NCI-H2227 treated with DMSO at 0.1 percent for 48 hours (cell line): ENCODE measurements around the gene GLO1.
A peak's percentile ranks its signal among the peaks of the same experiment; 100 is the strongest.

Source experiments
- DNase-seq: peaks from one replicate; lab custom pipeline; 2025; lab: John Stamatoyannopoulos, UW

Gene GLO1

GRCh38 chr6:38658418-38659167 lies 44.4 kb downstream of the GLO1 start:
- no peak for DNase-seq

GRCh38 chr6:38656896-38657295 lies 46.0 kb downstream of the GLO1 start:
- no peak for DNase-seq

GRCh38 chr6:38654263-38654662 lies 48.7 kb downstream of the GLO1 start:
- no peak for DNase-seq

- no peak for DNase-seq
These were observed 51.7 kb downstream of the GLO1 start for GRCh38 chr6:38651121-38651784.

- no peak for DNase-seq
These were observed 52.7 kb downstream of the GLO1 start for GRCh38 chr6:38650207-38650752.

- DNase-seq, result no peak
These were observed 53.2 kb downstream of the GLO1 start for GRCh38 chr6:38649744-38650143.

- DNase-seq, result no peak
These were observed 54.3 kb downstream of the GLO1 start for GRCh38 chr6:38648629-38649028.

GRCh38 chr6:38646166-38646878 lies 56.6 kb downstream of the GLO1 start:
- no peak for DNase-seq

GRCh38 chr6:38644951-38645350 lies 58.0 kb downstream of the GLO1 start:
- DNase-seq, result no peak

GRCh38 chr6:38640216-38640909 lies 62.6 kb downstream of the GLO1 start:
- DNase-seq, result no peak

- DNase-seq, result peak; percentile 92
These were observed 63.3 kb downstream of the GLO1 start, which contains the start of gene BTBD9 for GRCh38 chr6:38639498-38640215. BTBD9 (minus strand) TSS chr6:38639929.

GRCh38 chr6:38638941-38639497 lies 63.9 kb downstream of the GLO1 start:
- DNase-seq, result no peak

- no peak for DNase-seq
These were observed 65.2 kb downstream of the GLO1 start for GRCh38 chr6:38637756-38638155.

- DNase-seq, result no peak
These were observed 66.9 kb downstream of the GLO1 start for GRCh38 chr6:38636027-38636426.

- DNase-seq, result no peak
These were observed 68.4 kb downstream of the GLO1 start for GRCh38 chr6:38634518-38634917.

- DNase-seq, result no peak
These were observed 70.5 kb downstream of the GLO1 start for GRCh38 chr6:38632490-38632889.

- DNase-seq, result no peak
These were observed 71.7 kb downstream of the GLO1 start for GRCh38 chr6:38631186-38631783.
